Upper lobe of right lung (tissue), 1 donor: ENCODE results near the gene SLC10A6. TPM values are rescaled to one million over a fixed set of nuclear protein-coding genes. Genes with fewer than 3 reads are reported as not detected.
A peak's percentile ranks its signal among the peaks of the same experiment; 100 is the strongest.

Experiments
- ATAC-seq: fragments of 200-7000 bp; cut with Tn5 transposase; one replicate; pipeline ENCODE4 v1.9.1; 2020; ENCODE audit warnings: mild to moderate bottlenecking, moderate library complexity
- DNase-seq: peaks from one replicate; pipeline ENCODE4 v3.0.0-alpha.2; 2020
- H3K27ac ChIP-seq: fragments of 200-600 bp; one replicate; pipeline ENCODE4 v1.8.0; 2022
- H3K27me3 ChIP-seq: fragments of 200-600 bp; one replicate; pipeline ENCODE4 v1.8.0; 2022; ENCODE audit warnings: mild to moderate bottlenecking
- H3K36me3 ChIP-seq: fragments of 200-600 bp; one replicate; pipeline ENCODE4 v1.8.0; 2022
- H3K4me1 ChIP-seq: fragments of 200-600 bp; one replicate; pipeline ENCODE4 v1.8.0; 2022
- H3K4me3 ChIP-seq: fragments of 200-600 bp; one replicate; pipeline ENCODE4 v1.8.0; 2022; ENCODE audit warnings: mild to moderate bottlenecking
- H3K9me3 ChIP-seq: fragments of 200-600 bp; one replicate; pipeline ENCODE4 v1.8.0; 2022
- CTCF ChIP-seq: fragments of 200-600 bp; IDR thresholded peaks from one replicate; pipeline ENCODE4 v1.8.0; 2022; ENCODE audit warnings: antibody characterized with exemption
- intact Hi-C: fragments of 100-400 bp; cut with DNase I; formaldehyde crosslinking; loops from one replicate; pipeline ENCODE4 v1.11.0; 2022
- total RNA-seq: library from RNA; stranded (reverse); fragmentation: NEBNext Ultra II Directional; extraction: Animal tissue kit (Norgen Biotek cat#: 25700); gene quantifications from one replicate; pipeline ENCODE4 v1.2.1, GENCODE V29; 2021
- donor health status: DM: no; HTN: yes; CAD: no; lungs with severe emphysema.

Gene SLC10A6
- total RNA-seq, 1 donor from 2014 or later: 0.87 TPM

GRCh38 chr4:86834901-86835300, 14.3 kb downstream of the SLC10A6 start:
- no peak for DNase-seq
- Histone ChIP-seq H3K36me3 (no peaks in the 10 kb centered on the region), H3K27ac (no peak overlapping the region), H3K4me1 (peaks cover 8% of the 10 kb centered on the region), H3K4me3 (no peak overlapping the region), H3K9me3 (no peaks in the 10 kb centered on the region), H3K27me3 (no peaks in the 10 kb centered on the region)
- intact Hi-C loops: no loop called here
- ATAC-seq: no peak
- TF ChIP-seq CTCF: no peak

- DNase-seq: no peak
- ATAC-seq: no peak
- intact Hi-C loops: no loop called here
These were observed 15.6 kb downstream of the SLC10A6 start for GRCh38 chr4:86833615-86834014.

GRCh38 chr4:86831262-86832130, 17.7 kb downstream of the SLC10A6 start:
- DNase-seq (no peak), ATAC-seq (peak; percentile 74)
- H3K9me3 ChIP-seq: no peaks in the 10 kb centered on the region
- no peak overlapping the region for H3K27ac ChIP-seq
- intact Hi-C loops: no loop called here
- TF ChIP-seq CTCF: no peak
- H3K4me1 ChIP-seq: peaks cover 8% of the 10 kb centered on the region
- H3K36me3 ChIP-seq: no peaks in the 10 kb centered on the region
- no peaks in the 10 kb centered on the region for H3K27me3 ChIP-seq
- no peak overlapping the region for H3K4me3 ChIP-seq

More at GRCh38 chr4:86833615-86834014, 15.6 kb downstream of the SLC10A6 start:
- TF ChIP-seq CTCF: no peak
- H3K36me3 ChIP-seq: no peaks in the 10 kb centered on the region
- no peak overlapping the region for H3K27ac ChIP-seq
- peaks cover 8% of the 10 kb centered on the region for H3K4me1 ChIP-seq
- no peak overlapping the region for H3K4me3 ChIP-seq
- no peaks in the 10 kb centered on the region for H3K9me3 ChIP-seq
- no peaks in the 10 kb centered on the region for H3K27me3 ChIP-seq

GRCh38 chr4:86825511-86825910, 23.7 kb downstream of the SLC10A6 start:
- no peaks in the 10 kb centered on the region for H3K27me3 ChIP-seq
- DNase-seq (no peak), ATAC-seq (no peak)
- intact Hi-C loops: no loop called here
- no peaks in the 10 kb centered on the region for H3K36me3 ChIP-seq
- H3K9me3 ChIP-seq: no peaks in the 10 kb centered on the region
- H3K4me3 ChIP-seq: no peak overlapping the region
- no peaks in the 10 kb centered on the region for H3K4me1 ChIP-seq
- no peak for TF ChIP-seq CTCF
- H3K27ac ChIP-seq: no peak overlapping the region

- Histone ChIP-seq H3K27me3 (no peaks in the 10 kb centered on the region), H3K4me3 (no peak overlapping the region), H3K36me3 (no peaks in the 10 kb centered on the region), H3K9me3 (no peaks in the 10 kb centered on the region), H3K27ac (no peak overlapping the region), H3K4me1 (peaks cover 3% of the 10 kb centered on the region)
- ATAC-seq (no peak), DNase-seq (no peak)
- TF ChIP-seq CTCF: no peak
- intact Hi-C loops: no loop called here
These were observed 27.0 kb downstream of the SLC10A6 start for GRCh38 chr4:86822136-86822535.
